Esophagus muscularis mucosa (tissue), 4 donors: ENCODE results near the gene ZNF576. TPM values are rescaled to one million over a fixed set of nuclear protein-coding genes. Genes with fewer than 3 reads are reported as not detected.

ENCODE experiments used
- DNase-seq: peaks from one replicate; pipeline ENCODE4 v3.0.0-alpha.2; 2017; ENCODE audit errors: extremely low spot score
- H3K27ac ChIP-seq, 4 donors: fragments of 200-600 bp; sonication (generic); replicated peaks in 1 of 4; 1 replicate in 3 of 4; 2 replicates in 1 of 4; pipeline ENCODE4 v1.5.1; 2016 to 2019; ENCODE audit warnings: mild to moderate bottlenecking in 1 of 4
- H3K27me3 ChIP-seq, 4 donors: fragments of 200-600 bp; sonication (generic); one replicate each; pipeline versions ENCODE4 v1.5.1 to v1.6.0; 2016 to 2019
- H3K36me3 ChIP-seq, 4 donors: fragments of 200-600 bp; sonication (generic); one replicate each; pipeline ENCODE4 v1.5.1; 2016 to 2019
- H3K4me1 ChIP-seq, 4 donors: fragments of 200-600 bp; sonication (generic); one replicate each; pipeline ENCODE4 v1.5.1; 2016 to 2019
- H3K4me3 ChIP-seq, 4 donors: fragments of 200-600 bp; sonication (generic); 1 replicate in 2 of 4; 2 replicates in 2 of 4; pipeline ENCODE4 v1.5.1; 2016 to 2019; ENCODE audit warnings: mild to moderate bottlenecking in 4 of 4, moderate library complexity in 1 of 4
- H3K9me3 ChIP-seq, 4 donors: fragments of 200-600 bp; sonication (generic); 1 replicate in 3 of 4; 2 replicates in 1 of 4; pipeline ENCODE4 v1.5.1; 2016 to 2019
- CTCF ChIP-seq, 3 experiments: fragments of 200-600 bp in 2 of 3; fragments of 450-650 bp in 1 of 3; sonication (generic) in 2 of 3; IDR thresholded peaks; one replicate each; pipeline ENCODE4 v1.5.1; 2017 to 2019; ENCODE audit warnings: antibody characterized with exemption in 3 of 3, mild to moderate bottlenecking in 2 of 3, moderate library complexity in 1 of 3
- EP300 ChIP-seq: sonication (generic); formaldehyde crosslinking; IDR thresholded peaks from one replicate; pipeline ENCODE4 v1.6.1; 2017; ENCODE audit warnings: antibody characterized with exemption
- POLR2A ChIP-seq: fragments of 450-650 bp; IDR thresholded peaks from one replicate; pipeline ENCODE4 v1.6.1; 2017; ENCODE audit warnings: antibody characterized with exemption, moderate library complexity, mild to moderate bottlenecking, low read depth
- POLR2AphosphoS5 ChIP-seq, 2 donors: sonication (generic); formaldehyde crosslinking; IDR thresholded peaks; one replicate each; pipeline ENCODE4 v1.6.1; 2017; ENCODE audit warnings: antibody characterized with exemption in 2 of 2
- WGBS: methylation state at CpG from one replicate; pipeline ENCODE4 v1.1.5; 2018; 5-methylcytosine and 5-hydroxymethylcytosine counted together
- intact Hi-C: fragments of 100-400 bp; cut with DNase I; formaldehyde crosslinking; loops from one replicate; pipeline ENCODE4 v1.15.1; 2023
- total RNA-seq, 4 donors: library from RNA; depleted of rRNA; stranded (reverse); fragments of >200 nt; gene quantifications; one replicate each; pipeline versions ENCODE4 v1.1.0 to v1.2.1, GENCODE V29; 2016

The ZNF576 gene
- total RNA-seq, 4 donors from 2014 or later: 10.0 to 18.6 (median 16.6) TPM

- intact Hi-C loops: loop anchor here (2.0 to 5.0 kb wide), 2 partner anchors 18 to 58 kb away; no protein-coding TSS in a partner anchor
- Histone ChIP-seq H3K36me3 (peaks cover 25 to 66% (median 54%) of the 10 kb centered on the region in 4 donors), H3K27ac (peak overlapping the region; percentile 88 to 98 (median 94)), H3K9me3 (no peaks in the 10 kb centered on the region), H3K4me1 (peaks cover 33 to 59% (median 50%) of the 10 kb centered on the region in 4 donors), H3K27me3 (no peaks in the 10 kb centered on the region), H3K4me3 (peak overlapping the region; percentile 58 to 71 (median 70))
- no peak for DNase-seq
- peak; percentile 49 to 64 (median 50) for TF ChIP-seq CTCF (IDR thresholded peaks at IDR 0.05)
- no peak for TF ChIP-seq EP300
- no peak for TF ChIP-seq POLR2A
- no peak for TF ChIP-seq POLR2AphosphoS5 (IDR thresholded peaks at IDR 0.05)
- 3% methylated on average over 34 of the region's 64 CpGs for WGBS
These were observed 1.4 kb upstream of the ZNF576 start for GRCh38 chr19:43594710-43595604.

- intact Hi-C loops: loop anchor here (2.0 to 5.0 kb wide), 2 partner anchors 19 to 58 kb away; no protein-coding TSS in a partner anchor
- no peak for DNase-seq
- H3K4me1 ChIP-seq: peaks cover 33 to 59% (median 50%) of the 10 kb centered on the region in 4 donors
- H3K27ac ChIP-seq: peak overlapping the region; percentile 88 to 98 (median 94)
- H3K36me3 ChIP-seq: peaks cover 24 to 66% (median 54%) of the 10 kb centered on the region in 4 donors
- no peak for TF ChIP-seq CTCF (IDR thresholded peaks at IDR 0.05)
- TF ChIP-seq POLR2AphosphoS5 (IDR thresholded peaks at IDR 0.05): no peak
- no peak for TF ChIP-seq POLR2A
- TF ChIP-seq EP300: no peak
- H3K9me3 ChIP-seq: no peaks in the 10 kb centered on the region
- peak overlapping the region; percentile 58 to 71 (median 70) for H3K4me3 ChIP-seq
- 2% methylated on average over 16 of the region's 18 CpGs for WGBS
- H3K27me3 ChIP-seq: no peaks in the 10 kb centered on the region
These were observed 793 bp upstream of the ZNF576 start for GRCh38 chr19:43595605-43595998.

DNA sequence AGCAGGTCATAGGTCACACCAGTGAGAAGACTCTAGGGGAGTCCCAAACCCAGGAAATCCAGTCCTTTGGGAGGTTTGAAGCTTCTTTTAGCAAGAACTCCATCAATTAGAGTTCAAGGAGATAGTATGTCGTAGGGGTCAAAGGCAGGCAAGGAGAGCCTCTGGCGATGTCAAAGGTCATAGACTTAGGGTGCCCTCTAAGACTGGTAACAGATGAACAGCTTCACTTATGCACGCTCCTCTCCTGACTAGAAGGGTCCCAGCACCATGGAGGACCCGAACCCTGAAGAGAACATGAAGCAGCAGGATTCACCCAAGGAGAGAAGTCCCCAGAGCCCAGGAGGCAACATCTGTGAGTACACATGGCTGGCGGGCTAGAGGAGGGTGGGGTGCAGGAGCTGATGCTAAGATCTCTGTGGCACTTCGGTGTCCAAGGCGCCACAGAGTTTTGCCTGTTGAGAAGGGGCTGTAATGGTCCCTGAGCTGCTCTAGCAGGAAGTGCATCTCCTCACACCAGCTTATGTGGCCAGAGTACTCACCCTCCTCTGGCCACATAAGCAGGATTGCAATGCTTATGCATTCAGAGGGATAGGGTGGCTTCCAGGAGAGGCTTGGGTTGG, 557 bp downstream of the ZNF576 start:
- intact Hi-C loops: loop anchor here (2.0 to 5.0 kb wide), 2 partner anchors 56 to 60 kb away; no protein-coding TSS in a partner anchor

GRCh38 chr19:43597876-43598275, 1.5 kb downstream of the ZNF576 start:
- Histone ChIP-seq H3K27me3 (no peaks in the 10 kb centered on the region), H3K9me3 (no peaks in the 10 kb centered on the region), H3K4me1 (peaks cover 33 to 48% (median 47%) of the 10 kb centered on the region in 4 donors), H3K27ac (peak overlapping the region in 1 of 4 donors; percentile 98), H3K36me3 (peaks cover 13 to 66% (median 48%) of the 10 kb centered on the region in 4 donors), H3K4me3 (no peak overlapping the region)
- WGBS: 43% methylated on average over 5 of the region's 5 CpGs
- DNase-seq: no peak
- intact Hi-C loops: loop anchor here (2.0 to 5.0 kb wide), 2 partner anchors 55 to 61 kb away; no protein-coding TSS in a partner anchor
- TF ChIP-seq CTCF (IDR thresholded peaks at IDR 0.05) (no peak), POLR2A (no peak), EP300 (no peak), POLR2AphosphoS5 (IDR thresholded peaks at IDR 0.05) (no peak)

More for the DNA sequence above, 557 bp downstream of the ZNF576 start:
- no peaks in the 10 kb centered on the region for H3K9me3 ChIP-seq
- peaks cover 18 to 66% (median 50%) of the 10 kb centered on the region in 4 donors for H3K36me3 ChIP-seq
- DNase-seq: no peak
- H3K4me3 ChIP-seq: peak overlapping the region; percentile 58 to 71 (median 70)
- no peaks in the 10 kb centered on the region for H3K27me3 ChIP-seq
- WGBS: 32% methylated on average over 6 of the region's 7 CpGs
- TF ChIP-seq POLR2AphosphoS5 (IDR thresholded peaks at IDR 0.05) (no peak), EP300 (no peak), POLR2A (no peak), CTCF (IDR thresholded peaks at IDR 0.05) (no peak)
- H3K27ac ChIP-seq: peak overlapping the region; percentile 93 to 98 (median 95)
- peaks cover 33 to 57% (median 50%) of the 10 kb centered on the region in 4 donors for H3K4me1 ChIP-seq
